A549 treated with Hydrocortisone at 1 μM for 4 hours (cell line): ENCODE data around the gene SRSF4. TPM values are rescaled to one million over a fixed set of nuclear protein-coding genes. Genes with fewer than 3 reads are reported as not detected.

Experiments used
- total RNA-seq: library from RNA; stranded (reverse); fragments of 200-300 nt; extraction: Qiagen RNA extraction; gene quantifications from 5 replicates; pipeline ENCODE4 v1.2.3, GENCODE V29; 2022

The SRSF4 gene
- total RNA-seq, result 43.4 to 49.8 TPM (median 45.1 TPM) in 5 replicates

DNA sequence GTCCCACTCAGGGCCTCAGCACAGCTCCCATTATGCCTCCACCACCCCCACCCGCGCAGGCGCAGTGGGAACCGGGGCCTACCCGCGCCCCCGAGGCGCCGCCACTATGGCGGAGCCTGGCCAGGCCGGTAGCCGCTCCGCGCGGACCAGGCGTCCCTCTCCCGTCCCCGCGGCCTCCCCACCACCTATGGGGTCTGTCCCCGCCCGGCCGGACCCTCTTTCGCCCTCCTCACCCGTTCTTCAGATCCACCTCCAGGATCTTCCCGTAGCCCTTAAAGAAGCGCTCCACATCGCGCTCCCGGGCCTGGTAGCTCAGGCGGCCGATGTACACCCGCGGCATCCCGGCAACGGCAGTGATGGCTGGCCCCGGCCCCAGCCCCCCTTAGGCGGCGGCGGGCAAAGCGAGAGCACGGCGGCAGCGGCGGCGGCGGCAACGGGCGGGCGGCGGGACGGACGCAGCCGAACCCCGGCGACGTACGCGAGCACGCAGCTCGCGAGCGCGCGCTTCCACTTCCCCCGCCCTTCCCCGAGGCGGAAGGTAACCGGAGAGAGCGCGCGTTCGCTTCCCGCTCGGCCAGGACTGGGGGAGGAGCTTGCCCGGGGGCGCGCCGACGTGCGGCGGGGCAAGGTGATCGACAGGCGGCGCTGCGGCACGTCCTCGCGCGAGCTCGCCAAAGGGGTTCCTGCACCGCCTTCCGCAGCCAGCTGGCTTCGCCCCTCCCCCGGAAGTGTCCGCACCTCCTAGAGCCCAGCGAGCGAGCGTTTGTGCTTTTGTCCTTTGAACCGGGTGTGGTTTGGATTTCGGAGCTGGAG is at the start of gene SRSF4:
SRSF4 (minus strand) TSS at position 488 of the 813 bp plus-strand sequence; CDS start at position 340, 148 bp downstream.

DNA sequence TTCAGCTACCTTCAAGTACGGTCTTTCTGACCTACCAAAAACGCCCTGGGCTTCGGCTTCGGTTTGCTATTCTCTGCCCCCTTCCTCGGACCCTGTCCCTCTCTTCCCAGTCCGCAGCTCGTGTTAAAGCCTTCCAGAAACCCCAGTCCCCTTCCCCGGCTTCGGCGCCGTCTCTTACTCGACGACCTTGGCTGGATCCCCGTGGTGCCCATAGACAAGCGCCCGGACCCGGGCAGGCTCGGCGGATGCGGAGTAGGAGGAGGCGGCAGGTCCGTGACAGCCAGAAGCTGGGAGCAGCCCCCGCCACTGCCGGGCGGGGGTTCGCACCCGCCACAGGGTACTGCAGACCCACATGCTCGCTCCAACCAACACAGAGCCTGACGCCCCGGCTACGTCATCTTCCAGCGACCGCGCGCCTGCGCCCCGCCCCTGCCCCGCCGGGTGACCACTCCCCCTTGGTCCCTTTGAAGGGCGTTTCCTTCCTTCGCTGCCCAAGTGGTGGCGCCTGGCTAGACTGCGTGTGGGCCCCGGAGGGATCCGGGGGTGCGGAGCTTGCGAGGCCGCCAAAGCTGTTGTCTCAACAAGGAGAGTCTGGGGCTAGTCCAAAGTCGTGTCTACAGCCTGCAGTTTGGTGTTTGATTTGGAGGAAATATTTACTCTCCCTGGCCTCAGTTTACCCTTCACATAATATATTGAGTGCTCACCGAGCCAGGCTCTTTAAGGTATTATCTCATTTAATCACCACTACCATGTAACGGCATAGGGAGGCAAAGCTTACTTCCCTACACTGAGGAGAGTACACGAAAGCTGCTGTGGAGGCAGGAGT is 49.1 kb upstream of the SRSF4 start, which contains the start of gene MECR:
MECR (minus strand) TSS at position 382 of the 826 bp plus-strand sequence; CDS start at position 354, 28 bp downstream.

DNA sequence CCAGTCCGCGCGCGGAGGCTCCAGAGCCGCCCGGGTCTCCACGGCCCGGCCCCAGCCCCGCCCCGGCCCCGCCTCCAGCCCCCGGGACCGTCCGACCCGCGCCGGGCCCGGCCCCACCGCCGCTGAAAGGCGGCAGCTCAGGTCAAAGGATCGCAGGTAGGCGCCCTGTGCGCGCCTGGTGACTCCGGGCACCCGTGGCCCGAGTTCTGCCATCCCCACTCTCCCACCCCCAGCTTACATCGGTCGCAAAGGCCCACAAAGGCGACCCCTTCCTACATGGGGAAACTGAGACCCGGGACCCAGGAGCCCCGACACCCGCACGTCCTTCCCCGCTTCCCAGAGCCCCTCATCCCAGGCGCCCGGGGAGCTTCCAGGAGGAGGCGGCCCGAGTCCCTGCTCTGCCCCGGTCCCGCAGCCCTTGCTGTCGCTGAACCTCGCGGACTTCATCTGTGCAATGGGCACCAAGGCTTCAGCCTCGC is 57.8 kb downstream of the SRSF4 start, which contains the start of gene TMEM200B:
TMEM200B (minus strand) TSS at position 17 of the 479 bp plus-strand sequence. CDS start 2,075 bp downstream, outside the sequence.

Other genes starting within 250 kb of the SRSF4 start
- gene TMEM200B, start 58.0 kb downstream of the SRSF4 start, total RNA-seq, result 0.08 to 0.20 TPM (median 0.08 TPM) in 5 replicates
- 17.6 to 23.3 TPM (median 22.1 TPM) in 5 replicates for gene MECR, start 49.0 kb upstream of the SRSF4 start, total RNA-seq
- gene PTPRU, start 54.6 kb upstream of the SRSF4 start, total RNA-seq, result 7.2 to 9.1 TPM (median 8.4 TPM) in 5 replicates